Measurements from ENCODE around the gene GAK. TPM values are rescaled to one million over a fixed set of nuclear protein-coding genes. Genes with fewer than 3 reads are reported as not detected.
"Not testable (repeated sequence)": the region's sequence is repeated elsewhere in the genome, so short reads cannot be mapped to it uniquely, and the experiment has no call there.

Gene GAK
- total RNA-seq, 3 donors from 2014 or later (not counting 1 experiment from before 2014, with no cell fraction given), result 349 to 358 (median 349) TPM

GRCh38 chr4:807792-808191 lies 124.3 kb downstream of the GAK start:
- Mint-ChIP-seq H3K27me3 (ENCODE audit: low read depth in 2 of 2) (peaks cover 22 to 32% of the 10 kb centered on the region in 2 donors), H3K4me1 (peaks cover 0 to 6% of the 10 kb centered on the region in 2 donors), H3K4me3 (no peak overlapping the region), H3K27ac (no peak overlapping the region), H3K36me3 (no peaks in the 10 kb centered on the region), H3K9me3 (no peaks in the 10 kb centered on the region)
- 80% methylated on average over 4 of the region's 5 CpGs for whole genome bisulfite sequencing (ENCODE audit: insufficient coverage)
- ATAC-seq (no peak), DNase-seq (no peak)
- Histone ChIP-seq H3K4me3 (ENCODE audit: low read length) (no peak overlapping the region), H3K4me1 (ENCODE audit: control insufficient read depth, insufficient read depth, low read length) (no peaks in the 10 kb centered on the region), H3K27me3 (ENCODE audit: control insufficient read depth, insufficient read depth, low read length) (no peaks in the 10 kb centered on the region), H3K9me3 (ENCODE audit: control insufficient read depth, insufficient read depth, low read length) (no peaks in the 10 kb centered on the region), H3K27ac (ENCODE audit: low read length) (no peak overlapping the region), H3K36me3 (ENCODE audit: control insufficient read depth, insufficient read depth, low read length) (no peaks in the 10 kb centered on the region)
- TF ChIP-seq, protein P1, sequence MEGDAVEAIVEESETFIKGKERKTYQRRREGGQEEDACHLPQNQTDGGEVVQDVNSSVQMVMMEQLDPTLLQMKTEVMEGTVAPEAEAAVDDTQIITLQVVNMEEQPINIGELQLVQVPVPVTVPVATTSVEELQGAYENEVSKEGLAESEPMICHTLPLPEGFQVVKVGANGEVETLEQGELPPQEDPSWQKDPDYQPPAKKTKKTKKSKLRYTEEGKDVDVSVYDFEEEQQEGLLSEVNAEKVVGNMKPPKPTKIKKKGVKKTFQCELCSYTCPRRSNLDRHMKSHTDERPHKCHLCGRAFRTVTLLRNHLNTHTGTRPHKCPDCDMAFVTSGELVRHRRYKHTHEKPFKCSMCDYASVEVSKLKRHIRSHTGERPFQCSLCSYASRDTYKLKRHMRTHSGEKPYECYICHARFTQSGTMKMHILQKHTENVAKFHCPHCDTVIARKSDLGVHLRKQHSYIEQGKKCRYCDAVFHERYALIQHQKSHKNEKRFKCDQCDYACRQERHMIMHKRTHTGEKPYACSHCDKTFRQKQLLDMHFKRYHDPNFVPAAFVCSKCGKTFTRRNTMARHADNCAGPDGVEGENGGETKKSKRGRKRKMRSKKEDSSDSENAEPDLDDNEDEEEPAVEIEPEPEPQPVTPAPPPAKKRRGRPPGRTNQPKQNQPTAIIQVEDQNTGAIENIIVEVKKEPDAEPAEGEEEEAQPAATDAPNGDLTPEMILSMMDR (IDR thresholded peaks at IDR 0.05), result no peak
- intact Hi-C loops (cut with micrococcal nuclease), result no loop called here

- intact Hi-C loops (cut with micrococcal nuclease); H3K9me3 ChIP-seq (ENCODE audit: control insufficient read depth, insufficient read depth, low read length); H3K36me3 ChIP-seq (ENCODE audit: control insufficient read depth, insufficient read depth, low read length); ATAC-seq; H3K36me3 Mint-ChIP-seq; H3K9me3 Mint-ChIP-seq; H3K27ac Mint-ChIP-seq; H3K4me1 ChIP-seq (ENCODE audit: control insufficient read depth, insufficient read depth, low read length); H3K27ac ChIP-seq (ENCODE audit: low read length); DNase-seq; H3K27me3 ChIP-seq (ENCODE audit: control insufficient read depth, insufficient read depth, low read length); H3K4me1 Mint-ChIP-seq; H3K4me3 Mint-ChIP-seq; H3K4me3 ChIP-seq (ENCODE audit: low read length): not testable (repeated sequence)
- WGBS (ENCODE audit: insufficient coverage), result 100% methylated on average over 2 of the region's 4 CpGs
- peaks cover 23 to 28% of the 10 kb centered on the region in 2 donors for H3K27me3 Mint-ChIP-seq (ENCODE audit: low read depth in 2 of 2)
These were observed 125.1 kb downstream of the GAK start for GRCh38 chr4:806979-807378.

- 82% methylated on average over 44 of the region's 44 CpGs for WGBS (ENCODE audit: insufficient coverage)
- H3K4me3 Mint-ChIP-seq, result no peak overlapping the region
- H3K27me3 Mint-ChIP-seq (ENCODE audit: low read depth in 2 of 2), result peaks cover 23 to 24% of the 10 kb centered on the region in 2 donors
- Histone ChIP-seq H3K4me3 (ENCODE audit: low read length) (no peak overlapping the region), H3K4me1 (ENCODE audit: control insufficient read depth, insufficient read depth, low read length) (no peaks in the 10 kb centered on the region), H3K36me3 (ENCODE audit: control insufficient read depth, insufficient read depth, low read length) (no peaks in the 10 kb centered on the region), H3K9me3 (ENCODE audit: control insufficient read depth, insufficient read depth, low read length) (no peaks in the 10 kb centered on the region), H3K27me3 (ENCODE audit: control insufficient read depth, insufficient read depth, low read length) (no peaks in the 10 kb centered on the region), H3K27ac (ENCODE audit: low read length) (no peak overlapping the region)
- TF ChIP-seq, protein P1 (IDR thresholded peaks at IDR 0.05), result no peak
- peaks cover 0 to 6% of the 10 kb centered on the region in 2 donors for H3K4me1 Mint-ChIP-seq
- no peak overlapping the region for H3K27ac Mint-ChIP-seq
- no peaks in the 10 kb centered on the region for H3K36me3 Mint-ChIP-seq
- intact Hi-C loops (cut with micrococcal nuclease), result no loop called here
- DNase-seq, result no peak
- no peak for ATAC-seq
- H3K9me3 Mint-ChIP-seq, result no peaks in the 10 kb centered on the region
These were observed 127.3 kb downstream of the GAK start for GRCh38 chr4:804804-805203.

DNA sequence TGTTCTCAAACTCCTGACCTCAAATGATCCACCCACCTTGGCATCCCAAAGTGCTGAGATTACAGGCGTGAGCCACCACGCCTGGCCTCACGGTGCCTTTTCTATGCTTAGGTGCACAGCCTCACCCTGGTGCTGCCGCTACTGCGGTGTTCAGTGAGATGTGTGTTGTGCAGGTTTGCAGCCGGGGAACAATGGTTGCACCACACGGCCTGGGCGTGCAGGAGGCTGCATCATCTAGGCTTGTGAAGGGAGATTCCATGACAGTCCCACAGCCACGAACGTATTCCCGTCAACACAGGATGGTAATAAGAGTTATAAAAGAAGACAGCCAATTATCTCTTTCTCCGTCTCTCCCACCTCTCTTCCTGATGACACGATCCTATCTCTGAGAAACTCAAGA lies 128.2 kb downstream of the GAK start:
- H3K4me1 ChIP-seq (ENCODE audit: control insufficient read depth, insufficient read depth, low read length), result no peaks in the 10 kb centered on the region
- H3K36me3 ChIP-seq (ENCODE audit: control insufficient read depth, insufficient read depth, low read length), result no peaks in the 10 kb centered on the region
- intact Hi-C loops (cut with micrococcal nuclease), result no loop called here
- no peak overlapping the region for H3K4me3 Mint-ChIP-seq
- WGBS (ENCODE audit: insufficient coverage), result 90% methylated on average over 13 of the region's 13 CpGs
- no peaks in the 10 kb centered on the region for H3K9me3 Mint-ChIP-seq
- ATAC-seq, result no peak
- TF ChIP-seq, protein P1 (IDR thresholded peaks at IDR 0.05), result no peak
- H3K27ac ChIP-seq (ENCODE audit: low read length), result no peak overlapping the region
- no peak overlapping the region for H3K4me3 ChIP-seq (ENCODE audit: low read length)
- H3K4me1 Mint-ChIP-seq, result peaks cover 0 to 6% of the 10 kb centered on the region in 2 donors
- DNase-seq, result no peak
- H3K27me3 ChIP-seq (ENCODE audit: control insufficient read depth, insufficient read depth, low read length), result no peaks in the 10 kb centered on the region
- no peaks in the 10 kb centered on the region for H3K36me3 Mint-ChIP-seq
- H3K27me3 Mint-ChIP-seq (ENCODE audit: low read depth in 2 of 2), result peaks cover 24% of the 10 kb centered on the region in 2 donors
- H3K27ac Mint-ChIP-seq, result no peak overlapping the region
- no peaks in the 10 kb centered on the region for H3K9me3 ChIP-seq (ENCODE audit: control insufficient read depth, insufficient read depth, low read length)

Measured in natural killer cell (primary cell).